ENCODE results near the gene ABCG5. TPM values are rescaled to one million over a fixed set of nuclear protein-coding genes. Genes with fewer than 3 reads are reported as not detected.

Gene ABCG5
- total RNA-seq, 1 experiment from 2014 or later: not detected

- TF ChIP-seq ZNF317 (CRISPR knock-in tag; IDR thresholded peaks at IDR 0.05; ENCODE audit: borderline replicate concordance, low read depth): no peak
- TF ChIP-seq CREM (CRISPR knock-in tag; IDR thresholded peaks at IDR 0.05): no peak
- no peak for TF ChIP-seq ZNF138 (CRISPR knock-in tag; conservative IDR thresholded peaks at IDR 0.05)
These were observed 40.3 kb downstream of the ABCG5 start (continued) for GRCh38 chr2:43798300-43798699.

GRCh38 chr2:43796206-43796605 is 42.4 kb downstream of the ABCG5 start:
- H3K4me1 Mint-ChIP-seq: no peaks in the 10 kb centered on the region
- no peak overlapping the region for H3K4me3 Mint-ChIP-seq
- H3K27ac Mint-ChIP-seq: no peak overlapping the region
- CTCF ChIA-PET: interaction anchor here (0.8 kb wide), 1 partner anchor 82 kb away, joined by 5 read pairs; no protein-coding TSS in a partner anchor
- no peak for ATAC-seq
- DNase-seq (ENCODE audit: low spot score): no peak
- no peaks in the 10 kb centered on the region for H3K27me3 Mint-ChIP-seq (ENCODE audit: low read depth)
- TF ChIP-seq, protein P1, sequence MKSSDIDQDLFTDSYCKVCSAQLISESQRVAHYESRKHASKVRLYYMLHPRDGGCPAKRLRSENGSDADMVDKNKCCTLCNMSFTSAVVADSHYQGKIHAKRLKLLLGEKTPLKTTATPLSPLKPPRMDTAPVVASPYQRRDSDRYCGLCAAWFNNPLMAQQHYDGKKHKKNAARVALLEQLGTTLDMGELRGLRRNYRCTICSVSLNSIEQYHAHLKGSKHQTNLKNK (CRISPR knock-in tag; IDR thresholded peaks at IDR 0.05): no peak
- TF ChIP-seq JAZF1 (CRISPR knock-in tag; IDR thresholded peaks at IDR 0.05) (no peak), E2F4 (CRISPR knock-in tag; IDR thresholded peaks at IDR 0.05; ENCODE audit: borderline replicate concordance, low read depth) (no peak), TP53 (CRISPR knock-in tag; IDR thresholded peaks at IDR 0.05) (no peak), CREM (CRISPR knock-in tag; IDR thresholded peaks at IDR 0.05) (no peak), NFYB (CRISPR knock-in tag; conservative IDR thresholded peaks at IDR 0.05; ENCODE audit: low read depth) (no peak), ETV6 (CRISPR knock-in tag; IDR thresholded peaks at IDR 0.05) (no peak), ATF3 (CRISPR knock-in tag; conservative IDR thresholded peaks at IDR 0.05) (no peak)
- TF ChIP-seq, protein P2, sequence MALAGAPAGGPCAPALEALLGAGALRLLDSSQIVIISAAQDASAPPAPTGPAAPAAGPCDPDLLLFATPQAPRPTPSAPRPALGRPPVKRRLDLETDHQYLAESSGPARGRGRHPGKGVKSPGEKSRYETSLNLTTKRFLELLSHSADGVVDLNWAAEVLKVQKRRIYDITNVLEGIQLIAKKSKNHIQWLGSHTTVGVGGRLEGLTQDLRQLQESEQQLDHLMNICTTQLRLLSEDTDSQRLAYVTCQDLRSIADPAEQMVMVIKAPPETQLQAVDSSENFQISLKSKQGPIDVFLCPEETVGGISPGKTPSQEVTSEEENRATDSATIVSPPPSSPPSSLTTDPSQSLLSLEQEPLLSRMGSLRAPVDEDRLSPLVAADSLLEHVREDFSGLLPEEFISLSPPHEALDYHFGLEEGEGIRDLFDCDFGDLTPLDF (CRISPR knock-in tag; IDR thresholded peaks at IDR 0.05): no peak
- TF ChIP-seq, protein P3, sequence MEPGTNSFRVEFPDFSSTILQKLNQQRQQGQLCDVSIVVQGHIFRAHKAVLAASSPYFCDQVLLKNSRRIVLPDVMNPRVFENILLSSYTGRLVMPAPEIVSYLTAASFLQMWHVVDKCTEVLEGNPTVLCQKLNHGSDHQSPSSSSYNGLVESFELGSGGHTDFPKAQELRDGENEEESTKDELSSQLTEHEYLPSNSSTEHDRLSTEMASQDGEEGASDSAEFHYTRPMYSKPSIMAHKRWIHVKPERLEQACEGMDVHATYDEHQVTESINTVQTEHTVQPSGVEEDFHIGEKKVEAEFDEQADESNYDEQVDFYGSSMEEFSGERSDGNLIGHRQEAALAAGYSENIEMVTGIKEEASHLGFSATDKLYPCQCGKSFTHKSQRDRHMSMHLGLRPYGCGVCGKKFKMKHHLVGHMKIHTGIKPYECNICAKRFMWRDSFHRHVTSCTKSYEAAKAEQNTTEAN (CRISPR knock-in tag; IDR thresholded peaks at IDR 0.05): no peak
- TF ChIP-seq, protein P4, sequence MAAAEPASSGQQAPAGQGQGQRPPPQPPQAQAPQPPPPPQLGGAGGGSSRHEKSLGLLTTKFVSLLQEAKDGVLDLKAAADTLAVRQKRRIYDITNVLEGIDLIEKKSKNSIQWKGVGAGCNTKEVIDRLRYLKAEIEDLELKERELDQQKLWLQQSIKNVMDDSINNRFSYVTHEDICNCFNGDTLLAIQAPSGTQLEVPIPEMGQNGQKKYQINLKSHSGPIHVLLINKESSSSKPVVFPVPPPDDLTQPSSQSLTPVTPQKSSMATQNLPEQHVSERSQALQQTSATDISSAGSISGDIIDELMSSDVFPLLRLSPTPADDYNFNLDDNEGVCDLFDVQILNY (CRISPR knock-in tag; IDR thresholded peaks at IDR 0.05): no peak
- POLR2A ChIA-PET: no interaction called here
- H3K36me3 Mint-ChIP-seq: no peaks in the 10 kb centered on the region
- no peaks in the 10 kb centered on the region for H3K9me3 Mint-ChIP-seq

- Mint-ChIP-seq H3K36me3 (no peaks in the 10 kb centered on the region), H3K27ac (no peak overlapping the region), H3K4me1 (no peaks in the 10 kb centered on the region), H3K9me3 (no peaks in the 10 kb centered on the region), H3K27me3 (ENCODE audit: low read depth) (no peaks in the 10 kb centered on the region), H3K4me3 (no peak overlapping the region)
- ChIA-PET CTCF (interaction anchor here (0.7 kb wide), 1 partner anchor 88 kb away, joined by 3 read pairs; no protein-coding TSS in a partner anchor), POLR2A (no interaction called here)
- no peak for TF ChIP-seq NR1H2 (CRISPR knock-in tag; IDR thresholded peaks at IDR 0.05)
- no peak for TF ChIP-seq TEAD1 (CRISPR knock-in tag; IDR thresholded peaks at IDR 0.05)
- TF ChIP-seq SP1 (CRISPR knock-in tag; conservative IDR thresholded peaks at IDR 0.05): no peak
- TF ChIP-seq, protein P5, sequence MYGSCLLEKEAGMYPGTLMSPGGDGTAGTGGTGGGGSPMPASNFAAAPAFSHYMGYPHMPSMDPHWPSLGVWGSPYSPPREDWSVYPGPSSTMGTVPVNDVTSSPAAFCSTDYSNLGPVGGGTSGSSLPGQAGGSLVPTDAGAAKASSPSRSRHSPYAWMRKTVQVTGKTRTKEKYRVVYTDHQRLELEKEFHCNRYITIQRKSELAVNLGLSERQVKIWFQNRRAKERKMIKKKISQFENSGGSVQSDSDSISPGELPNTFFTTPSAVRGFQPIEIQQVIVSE (CRISPR knock-in tag; IDR thresholded peaks at IDR 0.05; ENCODE audit: borderline replicate concordance): no peak
- no peak for TF ChIP-seq ZNF263 (CRISPR knock-in tag; IDR thresholded peaks at IDR 0.05; ENCODE audit: low read depth)
- no peak for TF ChIP-seq PRRX2 (CRISPR knock-in tag; IDR thresholded peaks at IDR 0.05)
- TF ChIP-seq SMAD4 (CRISPR knock-in tag; IDR thresholded peaks at IDR 0.05): no peak
- TF ChIP-seq E2F4 (CRISPR knock-in tag; IDR thresholded peaks at IDR 0.05; ENCODE audit: borderline replicate concordance, low read depth): no peak
- no peak for TF ChIP-seq IRF1 (CRISPR knock-in tag; IDR thresholded peaks at IDR 0.05)
- TF ChIP-seq, protein P1 (CRISPR knock-in tag; IDR thresholded peaks at IDR 0.05): no peak
- DNase-seq (ENCODE audit: low spot score) (no peak), ATAC-seq (no peak)
These were observed 43.7 kb downstream of the ABCG5 start for GRCh38 chr2:43794956-43795355.
